GM18867 (cell line): ENCODE results near the gene IGFLR1.
"Not testable (repeated sequence)": the region's sequence is repeated elsewhere in the genome, so short reads cannot be mapped to it uniquely, and the experiment has no call there.

Experiments
- ATAC-seq: cut with Tn5 transposase; IDR thresholded peaks from one replicate; pipeline ENCODE4 v1.9.1; 2021; ENCODE audit warnings: mild to moderate bottlenecking, moderate library complexity; ENCODE audit not compliant: unreplicated experiment

The IGFLR1 gene

GRCh38 chr19:35777086-35777841 lies 35.0 kb upstream of the IGFLR1 start:
- no peak for ATAC-seq

- ATAC-seq, result no peak
Measured at GRCh38 chr19:35776102-35776788, 34.0 kb upstream of the IGFLR1 start.

- ATAC-seq, result peak; percentile 88
Measured at GRCh38 chr19:35775298-35776101, 33.2 kb upstream of the IGFLR1 start, which contains the start of gene ARHGAP33. TSS of gene ARHGAP33 (plus strand) at chr19:35775564. CDS start at chr19:35775659, 95 bp downstream.

- no peak for ATAC-seq
Measured at GRCh38 chr19:35775046-35775297, 32.7 kb upstream of the IGFLR1 start.

GRCh38 chr19:35774274-35775045 lies 32.2 kb upstream of the IGFLR1 start:
- ATAC-seq, result no peak

GRCh38 chr19:35773020-35773806 lies 31.0 kb upstream of the IGFLR1 start:
- no peak for ATAC-seq

GRCh38 chr19:35772362-35772761 lies 30.1 kb upstream of the IGFLR1 start:
- not testable (repeated sequence) for ATAC-seq

GRCh38 chr19:35768082-35768421 lies 25.8 kb upstream of the IGFLR1 start:
- no peak for ATAC-seq

- ATAC-seq, result no peak
Measured at GRCh38 chr19:35767288-35768081, 25.2 kb upstream of the IGFLR1 start.

GRCh38 chr19:35766571-35767104 lies 24.4 kb upstream of the IGFLR1 start:
- no peak for ATAC-seq

- ATAC-seq, result no peak
Measured at GRCh38 chr19:35764432-35765315, 22.4 kb upstream of the IGFLR1 start.

GRCh38 chr19:35760711-35761349 lies 18.6 kb upstream of the IGFLR1 start:
- ATAC-seq, result no peak

- ATAC-seq, result no peak
Measured at GRCh38 chr19:35759697-35760096, 17.4 kb upstream of the IGFLR1 start.

GRCh38 chr19:35757749-35758608 lies 15.7 kb upstream of the IGFLR1 start, which contains the start of gene PROSER3:
TSS of gene PROSER3 (plus strand) at chr19:35758176. CDS start at chr19:35758216, 40 bp downstream.
- peak; percentile 93 for ATAC-seq

- ATAC-seq, result no peak
Measured at GRCh38 chr19:35757231-35757748, 15.0 kb upstream of the IGFLR1 start.
